GM13976 (cell line): ENCODE data around the gene KDM3A.

Experiments
- DNase-seq: peaks from one replicate; pipeline ENCODE4 v3.0.0; 2012; ENCODE audit warnings: low spot score
- CTCF ChIP-seq: IDR thresholded peaks from 2 replicates; pipeline ENCODE4 v1.5.1; 2012; ENCODE audit warnings: borderline replicate concordance, mild to moderate bottlenecking; ENCODE audit not compliant: insufficient read depth; ENCODE audit errors: extremely low read depth, missing control alignments, control extremely low read depth
- in situ Hi-C: fragments of 300-500 bp; cut with MboI; formaldehyde crosslinking; loops from one replicate; pipeline ENCODE4 v1.12.0; 2022; ENCODE audit warnings: low sequenced_read_pairs, mixed read lengths, inconsistent platforms; ENCODE audit not compliant: unreplicated experiment

Gene KDM3A

GRCh38 chr2:86414996-86415395 lies 26.2 kb upstream of the KDM3A start:
- DNase-seq, result no peak
- in situ Hi-C loops, result no loop called here
- TF ChIP-seq CTCF, result no peak

- no peak for TF ChIP-seq CTCF
- DNase-seq, result no peak
- in situ Hi-C loops, result no loop called here
Observed at GRCh38 chr2:86416146-86416545, 25.0 kb upstream of the KDM3A start.

- in situ Hi-C loops, result no loop called here
- no peak for DNase-seq
- TF ChIP-seq CTCF, result no peak
Observed at GRCh38 chr2:86417961-86418360, 23.2 kb upstream of the KDM3A start.

GRCh38 chr2:86420913-86421312 lies 20.3 kb upstream of the KDM3A start:
- in situ Hi-C loops, result no loop called here
- no peak for DNase-seq

GRCh38 chr2:86426271-86426670 lies 14.9 kb upstream of the KDM3A start:
- no peak for DNase-seq
- no peak for TF ChIP-seq CTCF
- in situ Hi-C loops, result no loop called here

More at GRCh38 chr2:86420913-86421312, 20.3 kb upstream of the KDM3A start:
- no peak for TF ChIP-seq CTCF

GRCh38 chr2:86429335-86429734 lies 11.8 kb upstream of the KDM3A start:
- TF ChIP-seq CTCF, result no peak
- DNase-seq, result no peak
- in situ Hi-C loops, result no loop called here

- in situ Hi-C loops, result no loop called here
- no peak for DNase-seq
- TF ChIP-seq CTCF, result no peak
Observed at GRCh38 chr2:86430368-86430767, 10.8 kb upstream of the KDM3A start.
